Activated naive CD4-positive, alpha-beta T cell treated with anti-CD3 and anti-CD28 coated beads for 36 hours (primary cell): ENCODE data around the gene BTBD9. TPM values are rescaled to one million over a fixed set of nuclear protein-coding genes. Genes with fewer than 3 reads are reported as not detected.

Source experiments
- CTCF ChIA-PET: fragments of 350-600 bp; sonication (Branson Sonifier 250); formaldehyde crosslinking; loops from one replicate; lab custom pipeline; 2021; ENCODE audit warnings: antibody characterized with exemption; lab: Charles Lee
- DNase-seq: peaks from one replicate; pipeline ENCODE4 v3.0.0-alpha.2; 2020
- H3K27ac Mint-ChIP-seq: one replicate; pipeline ENCODE4 v1.8.0; 2021; ENCODE audit warnings: mild to moderate bottlenecking, mixed read lengths
- H3K27me3 Mint-ChIP-seq: one replicate; pipeline ENCODE4 v1.8.0; 2021; ENCODE audit warnings: low read depth, mixed read lengths
- H3K36me3 Mint-ChIP-seq: one replicate; pipeline ENCODE4 v1.8.0; 2021; ENCODE audit warnings: low read depth, mixed read lengths
- H3K4me1 Mint-ChIP-seq: one replicate; pipeline ENCODE4 v1.8.0; 2021; ENCODE audit warnings: low read depth, mixed read lengths
- H3K4me3 Mint-ChIP-seq: one replicate; pipeline ENCODE4 v1.8.0; 2021; ENCODE audit warnings: mild to moderate bottlenecking, moderate library complexity, mixed read lengths
- H3K9me3 Mint-ChIP-seq: one replicate; pipeline ENCODE4 v1.8.0; 2021; ENCODE audit warnings: mixed read lengths
- intact Hi-C: fragments of 100-400 bp; cut with micrococcal nuclease; formaldehyde crosslinking; loops from one replicate; pipeline ENCODE4 v1.15.1; 2023
- total RNA-seq, 2 experiments: library from RNA; stranded (reverse); gene quantifications; one replicate each; pipeline ENCODE4 v1.2.3, GENCODE V29; 2021

The BTBD9 gene
- total RNA-seq, 2 experiments from 2014 or later: 9.5 to 11.1 TPM

DNA sequence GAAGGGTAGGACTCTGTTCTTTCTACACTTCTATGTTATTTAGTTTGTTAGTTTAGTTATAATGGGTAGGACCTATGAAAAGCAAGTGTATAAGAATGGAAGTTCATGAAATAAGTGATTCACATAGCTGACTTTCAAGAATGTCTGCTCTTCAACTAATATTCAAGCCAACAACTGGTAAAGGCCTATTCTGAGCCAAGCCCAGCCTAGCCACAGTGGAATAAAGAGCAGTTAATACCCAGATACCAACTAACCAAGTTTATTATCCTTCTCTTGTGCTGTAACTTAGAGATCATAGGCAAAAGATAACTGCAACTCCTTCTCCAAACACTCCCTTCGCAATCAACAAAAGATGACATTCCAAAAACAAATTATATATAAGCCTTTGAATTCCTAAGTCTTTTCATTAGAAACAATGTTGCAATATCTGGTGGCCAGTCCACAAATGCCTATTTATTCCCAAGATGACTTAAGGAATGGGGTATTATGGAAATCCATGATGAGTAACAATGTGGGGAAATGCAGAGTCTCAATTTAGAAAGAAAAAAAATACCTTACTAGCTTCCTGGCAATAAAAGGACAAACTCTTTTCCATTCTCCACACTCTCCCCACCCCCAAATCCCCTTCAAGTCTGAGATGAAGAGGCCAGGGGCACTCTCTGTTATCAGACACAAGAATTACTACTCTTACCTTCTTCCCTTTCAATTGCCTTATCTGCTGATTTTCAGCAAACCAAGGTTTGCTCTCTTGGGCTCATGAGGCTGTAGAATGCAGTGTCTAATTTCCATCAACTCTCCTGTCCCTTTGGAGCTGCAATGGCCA is 27.4 kb downstream of the BTBD9 start:
- no peak for DNase-seq
- H3K27ac Mint-ChIP-seq: no peak overlapping the region
- no peaks in the 10 kb centered on the region for H3K27me3 Mint-ChIP-seq
- peaks cover 8% of the 10 kb centered on the region for H3K4me1 Mint-ChIP-seq
- CTCF ChIA-PET: no interaction called here
- intact Hi-C loops: no loop called here
- H3K9me3 Mint-ChIP-seq: no peaks in the 10 kb centered on the region
- no peaks in the 10 kb centered on the region for H3K36me3 Mint-ChIP-seq
- H3K4me3 Mint-ChIP-seq: no peak overlapping the region

DNA sequence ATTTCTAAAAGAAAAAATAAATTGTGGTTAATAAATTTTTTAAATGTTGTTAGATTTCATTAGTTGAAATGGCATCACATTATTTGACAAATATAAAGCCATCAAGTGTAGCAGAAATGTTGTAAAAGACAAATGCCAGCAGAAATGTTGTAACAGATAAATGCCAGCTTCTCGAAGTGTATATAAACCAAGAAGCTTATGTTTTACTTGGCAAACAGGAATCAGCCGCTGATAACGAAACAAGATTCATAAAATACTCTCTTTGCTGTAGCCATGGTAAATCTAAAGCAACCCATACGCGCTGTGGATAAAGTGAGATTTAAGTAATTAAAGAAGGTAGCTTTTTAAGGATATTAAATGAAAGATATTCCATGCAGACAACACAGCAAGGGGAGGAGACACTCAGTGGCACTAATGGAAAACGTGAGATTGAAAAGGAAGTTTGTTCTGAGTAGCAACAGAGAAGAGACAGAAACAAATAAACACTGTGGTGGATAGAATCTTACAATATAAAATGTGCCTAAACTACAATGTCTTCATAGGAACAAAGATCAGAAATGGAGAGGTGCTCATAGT is 29.6 kb downstream of the BTBD9 start:
- Mint-ChIP-seq H3K36me3 (no peaks in the 10 kb centered on the region), H3K4me3 (no peak overlapping the region), H3K4me1 (peaks cover 8% of the 10 kb centered on the region), H3K27ac (no peak overlapping the region), H3K27me3 (no peaks in the 10 kb centered on the region), H3K9me3 (no peaks in the 10 kb centered on the region)
- CTCF ChIA-PET: no interaction called here
- intact Hi-C loops: no loop called here
- DNase-seq: no peak

DNA sequence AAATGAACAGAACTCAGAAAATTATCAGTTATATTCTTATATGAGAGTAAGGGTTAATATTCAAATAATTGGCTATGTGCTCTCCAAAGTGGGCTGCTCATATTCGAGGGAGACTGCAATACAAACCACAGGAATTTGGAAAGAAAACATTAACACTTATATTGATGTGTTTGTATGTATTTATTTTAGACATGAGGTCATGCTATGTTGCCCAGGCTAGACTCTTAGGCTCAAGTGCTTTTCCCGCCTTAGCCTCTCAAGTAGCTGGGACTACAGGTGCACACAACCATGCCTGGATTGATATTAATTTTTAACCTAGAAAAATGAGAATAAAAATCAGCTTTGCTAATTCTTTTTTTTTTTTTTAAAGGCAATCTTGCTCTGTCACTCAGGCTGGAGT is 35.0 kb downstream of the BTBD9 start:
- Mint-ChIP-seq H3K27me3 (no peaks in the 10 kb centered on the region), H3K27ac (no peak overlapping the region), H3K9me3 (no peaks in the 10 kb centered on the region), H3K4me3 (no peak overlapping the region), H3K36me3 (no peaks in the 10 kb centered on the region), H3K4me1 (peaks cover 4% of the 10 kb centered on the region)
- intact Hi-C loops: no loop called here
- CTCF ChIA-PET: no interaction called here
- DNase-seq: no peak

DNA sequence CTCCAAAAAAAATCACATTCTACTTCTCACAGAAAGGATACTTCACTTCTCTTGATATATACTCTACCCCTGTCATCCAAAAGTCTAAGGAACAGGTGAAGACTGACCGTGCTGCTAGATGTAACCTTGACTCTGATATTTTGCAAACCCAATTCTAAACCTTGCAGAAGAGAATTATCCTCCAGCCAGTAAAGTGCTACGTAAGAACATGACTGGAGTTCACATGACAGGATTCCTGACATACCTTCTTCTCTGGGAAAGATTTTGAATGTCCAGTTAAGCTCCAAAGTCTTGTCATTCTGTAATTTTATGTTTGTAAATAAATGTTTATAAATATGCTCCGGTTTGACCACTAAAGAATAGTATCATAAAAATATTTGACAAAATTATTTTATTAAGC is 35.8 kb downstream of the BTBD9 start:
- intact Hi-C loops: no loop called here
- no peaks in the 10 kb centered on the region for H3K36me3 Mint-ChIP-seq
- DNase-seq: no peak
- no peaks in the 10 kb centered on the region for H3K27me3 Mint-ChIP-seq
- H3K27ac Mint-ChIP-seq: no peak overlapping the region
- peaks cover 4% of the 10 kb centered on the region for H3K4me1 Mint-ChIP-seq
- CTCF ChIA-PET: no interaction called here
- H3K4me3 Mint-ChIP-seq: no peak overlapping the region
- no peaks in the 10 kb centered on the region for H3K9me3 Mint-ChIP-seq

DNA sequence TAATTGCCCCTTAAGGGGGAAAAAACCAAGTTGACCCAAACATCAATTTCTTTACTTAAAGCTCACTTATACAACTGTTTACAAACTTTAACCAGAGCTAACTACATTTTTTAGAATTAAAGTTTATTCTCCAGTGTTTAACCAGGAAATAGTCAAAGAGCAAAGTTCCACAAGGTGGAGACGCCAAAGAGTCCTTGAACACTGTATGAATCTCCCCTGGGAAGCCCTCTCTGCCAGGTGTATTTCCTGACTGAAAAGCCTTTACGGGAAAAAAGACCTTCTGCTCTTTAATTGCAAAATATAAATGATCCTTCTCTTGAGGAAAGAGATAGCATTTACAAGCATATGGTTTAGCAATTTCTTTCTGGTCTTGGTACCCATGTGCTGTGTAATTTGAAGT is 36.2 kb downstream of the BTBD9 start:
- intact Hi-C loops: no loop called here
- CTCF ChIA-PET: no interaction called here
- DNase-seq: no peak
- Mint-ChIP-seq H3K9me3 (no peaks in the 10 kb centered on the region), H3K4me3 (no peak overlapping the region), H3K27ac (no peak overlapping the region), H3K4me1 (peaks cover 4% of the 10 kb centered on the region), H3K27me3 (no peaks in the 10 kb centered on the region), H3K36me3 (no peaks in the 10 kb centered on the region)

DNA sequence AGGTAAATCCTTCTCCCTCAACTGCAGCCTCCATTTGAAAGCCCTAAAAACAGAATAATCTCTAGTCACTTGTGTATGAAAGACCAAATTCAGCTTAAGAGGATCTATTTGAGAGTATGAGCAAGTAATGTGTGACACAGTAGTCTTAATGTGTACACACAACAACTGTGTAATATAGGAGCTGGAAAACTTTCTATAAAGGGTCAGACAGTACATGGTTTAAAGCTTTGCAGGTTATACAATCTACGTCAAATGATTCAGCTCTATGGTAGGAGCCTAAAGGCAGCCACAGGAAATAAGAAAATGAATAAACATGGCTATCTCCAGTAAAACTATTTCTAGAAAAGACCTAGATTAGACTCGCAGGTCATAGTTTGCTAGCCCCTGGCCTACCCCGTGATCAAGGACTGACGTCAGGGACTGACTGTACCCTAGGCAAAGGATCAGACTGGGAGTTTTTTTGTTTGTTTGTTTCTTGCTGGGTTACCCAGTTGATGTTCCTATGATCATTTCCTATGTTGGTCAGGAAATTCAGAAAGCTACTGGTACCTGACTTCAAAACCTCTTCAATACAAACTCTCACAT is 39.7 kb downstream of the BTBD9 start:
- Mint-ChIP-seq H3K27ac (no peak overlapping the region), H3K27me3 (no peaks in the 10 kb centered on the region)
- CTCF ChIA-PET: interaction anchor here (0.6 kb wide), 1 partner anchor 114 kb away, joined by 3 read pairs; no protein-coding TSS in a partner anchor

DNA sequence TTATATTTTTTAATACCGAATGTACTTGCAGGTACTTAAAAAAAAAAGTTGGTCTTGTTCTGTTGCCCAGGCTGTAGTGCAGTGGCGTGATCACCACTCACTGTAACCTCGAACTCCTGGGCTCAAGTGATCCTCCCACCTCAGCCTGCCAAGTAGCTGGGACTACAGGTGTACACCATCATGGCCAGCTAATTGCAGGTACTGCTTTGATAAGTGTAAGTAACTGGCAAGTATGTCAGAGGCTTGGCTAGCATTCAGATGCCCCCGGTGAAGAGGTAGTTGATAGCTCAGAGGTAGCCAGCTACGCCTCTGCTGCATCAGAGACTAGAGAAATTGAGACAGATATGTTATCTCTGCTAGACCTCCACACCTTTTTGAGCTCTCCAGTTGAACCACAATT is 40.5 kb downstream of the BTBD9 start:
- H3K4me1 Mint-ChIP-seq: peaks cover 4% of the 10 kb centered on the region
- no peaks in the 10 kb centered on the region for H3K9me3 Mint-ChIP-seq
- CTCF ChIA-PET: interaction anchor here (0.8 kb wide), 1 partner anchor 29 kb away, joined by 3 read pairs; no protein-coding TSS in a partner anchor
- no peak for DNase-seq
- intact Hi-C loops: no loop called here
- H3K27me3 Mint-ChIP-seq: no peaks in the 10 kb centered on the region
- no peak overlapping the region for H3K4me3 Mint-ChIP-seq
- peaks cover 10% of the 10 kb centered on the region for H3K36me3 Mint-ChIP-seq
- H3K27ac Mint-ChIP-seq: no peak overlapping the region

More for the DNA sequence above, 39.7 kb downstream of the BTBD9 start:
- no peak for DNase-seq
- H3K4me3 Mint-ChIP-seq: no peak overlapping the region
- intact Hi-C loops: no loop called here
- peaks cover 4% of the 10 kb centered on the region for H3K4me1 Mint-ChIP-seq
- H3K9me3 Mint-ChIP-seq: no peaks in the 10 kb centered on the region
- H3K36me3 Mint-ChIP-seq: peaks cover 10% of the 10 kb centered on the region

DNA sequence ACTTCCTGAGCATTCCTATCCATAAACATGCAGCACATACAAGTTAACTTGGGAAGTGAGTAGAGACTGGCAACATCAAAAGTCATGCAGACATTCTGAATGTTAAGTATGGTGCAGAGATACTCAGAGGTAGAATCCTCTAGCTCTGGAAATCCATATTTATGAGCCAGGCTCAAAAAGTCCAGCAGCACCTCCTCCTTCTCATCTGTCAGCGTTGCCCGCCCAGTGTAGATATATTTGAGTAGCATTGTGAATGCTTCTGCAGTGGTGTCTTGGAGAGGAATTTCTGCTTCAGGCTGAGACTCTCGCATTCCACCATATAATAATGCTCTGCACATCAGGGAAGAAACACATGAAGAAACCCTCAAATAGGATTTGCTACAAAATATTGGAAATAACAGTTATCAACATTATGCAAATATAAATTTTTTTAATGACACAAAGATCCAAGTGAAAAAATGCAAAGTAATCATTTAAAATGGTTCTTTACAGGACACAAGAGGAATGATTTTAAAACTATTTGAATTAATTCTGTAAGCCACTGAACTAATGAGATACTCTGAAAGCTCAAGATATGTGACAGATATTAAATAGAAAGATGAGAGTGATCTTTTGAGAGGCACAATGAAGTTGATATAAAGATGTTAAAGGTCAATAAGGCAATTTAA is 45.6 kb downstream of the BTBD9 start:
- no peak overlapping the region for H3K27ac Mint-ChIP-seq
- intact Hi-C loops: no loop called here

DNA sequence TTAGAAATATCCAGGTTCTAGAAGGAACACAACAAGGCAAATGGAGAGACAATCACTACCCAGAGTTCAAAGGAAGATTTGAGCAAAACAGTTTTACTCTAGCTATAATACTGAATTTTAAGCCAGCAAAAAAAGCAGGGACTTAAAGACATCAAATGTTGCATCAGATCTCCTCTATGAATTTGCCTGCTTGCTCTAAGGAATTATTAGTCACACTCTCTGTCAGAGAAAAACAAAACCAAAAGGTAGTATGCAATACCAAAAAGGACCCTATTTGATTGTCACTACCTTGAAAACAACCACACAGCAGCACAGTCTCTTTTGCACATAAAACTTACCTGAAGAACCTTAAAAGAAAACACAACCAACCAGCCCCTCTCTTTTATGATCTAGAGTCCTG is 46.3 kb downstream of the BTBD9 start:
- Mint-ChIP-seq H3K36me3 (peaks cover 21% of the 10 kb centered on the region), H3K27me3 (no peaks in the 10 kb centered on the region), H3K27ac (peak overlapping the region; percentile 67), H3K4me1 (peaks cover 14% of the 10 kb centered on the region), H3K4me3 (no peak overlapping the region), H3K9me3 (no peaks in the 10 kb centered on the region)
- intact Hi-C loops: no loop called here
- DNase-seq: no peak
- CTCF ChIA-PET: interaction anchor here (1.0 kb wide), 1 partner anchor 14 kb away, joined by 3 read pairs; no protein-coding TSS in a partner anchor

More for the DNA sequence above, 45.6 kb downstream of the BTBD9 start:
- CTCF ChIA-PET: no interaction called here
- Mint-ChIP-seq H3K9me3 (no peaks in the 10 kb centered on the region), H3K4me3 (no peak overlapping the region), H3K36me3 (peaks cover 21% of the 10 kb centered on the region), H3K4me1 (peaks cover 11% of the 10 kb centered on the region), H3K27me3 (no peaks in the 10 kb centered on the region)
- DNase-seq: no peak

DNA sequence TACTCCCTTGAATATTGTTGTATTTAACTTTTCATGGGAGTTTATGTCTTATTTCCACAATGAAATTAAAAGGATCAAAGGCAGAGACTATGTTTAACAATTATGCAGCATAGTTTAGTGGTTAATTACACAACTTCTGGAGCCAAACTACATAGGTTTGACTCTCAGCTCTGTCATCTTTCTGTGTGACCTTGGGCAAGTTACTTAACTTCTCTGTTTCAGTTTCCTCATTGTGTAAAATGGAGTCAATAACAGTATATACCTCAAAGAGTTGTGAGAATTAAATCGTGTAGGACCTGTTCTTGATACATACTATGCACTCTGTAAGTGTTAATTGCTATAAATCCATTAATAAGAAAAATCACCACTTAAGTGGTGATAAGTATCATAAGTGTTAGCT is 48.3 kb downstream of the BTBD9 start:
- CTCF ChIA-PET: interaction anchor here (1.2 to 1.7 kb wide), 2 partner anchors 19 to 21 kb away, joined by 3 to 5 read pairs; no protein-coding TSS in a partner anchor
- Mint-ChIP-seq H3K27ac (no peak overlapping the region), H3K36me3 (peaks cover 16% of the 10 kb centered on the region), H3K4me3 (no peak overlapping the region), H3K27me3 (no peaks in the 10 kb centered on the region), H3K4me1 (peaks cover 16% of the 10 kb centered on the region), H3K9me3 (no peaks in the 10 kb centered on the region)
- intact Hi-C loops: no loop called here
- no peak for DNase-seq

DNA sequence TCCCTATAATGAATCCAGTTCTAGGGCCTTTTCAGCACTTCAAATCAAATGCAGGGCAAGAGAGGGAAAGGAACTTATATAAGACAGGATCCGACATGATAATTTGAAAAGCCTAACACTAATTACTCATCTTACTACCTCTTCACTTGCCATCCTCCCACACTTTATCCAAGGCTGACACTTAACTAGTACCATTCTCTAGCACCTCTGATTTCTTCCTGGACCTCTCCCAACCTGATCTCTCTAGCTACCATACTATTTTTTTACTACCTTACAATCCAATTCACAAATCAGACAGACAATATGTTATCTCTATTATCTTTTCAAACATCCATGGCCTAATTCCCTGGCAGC is 50.4 kb downstream of the BTBD9 start:
- no peak overlapping the region for H3K27ac Mint-ChIP-seq
- H3K4me1 Mint-ChIP-seq: peaks cover 16% of the 10 kb centered on the region
- no peaks in the 10 kb centered on the region for H3K9me3 Mint-ChIP-seq
- CTCF ChIA-PET: no interaction called here
- H3K36me3 Mint-ChIP-seq: peaks cover 12% of the 10 kb centered on the region
- DNase-seq: no peak
- H3K27me3 Mint-ChIP-seq: no peaks in the 10 kb centered on the region
- intact Hi-C loops: no loop called here
- no peak overlapping the region for H3K4me3 Mint-ChIP-seq

DNA sequence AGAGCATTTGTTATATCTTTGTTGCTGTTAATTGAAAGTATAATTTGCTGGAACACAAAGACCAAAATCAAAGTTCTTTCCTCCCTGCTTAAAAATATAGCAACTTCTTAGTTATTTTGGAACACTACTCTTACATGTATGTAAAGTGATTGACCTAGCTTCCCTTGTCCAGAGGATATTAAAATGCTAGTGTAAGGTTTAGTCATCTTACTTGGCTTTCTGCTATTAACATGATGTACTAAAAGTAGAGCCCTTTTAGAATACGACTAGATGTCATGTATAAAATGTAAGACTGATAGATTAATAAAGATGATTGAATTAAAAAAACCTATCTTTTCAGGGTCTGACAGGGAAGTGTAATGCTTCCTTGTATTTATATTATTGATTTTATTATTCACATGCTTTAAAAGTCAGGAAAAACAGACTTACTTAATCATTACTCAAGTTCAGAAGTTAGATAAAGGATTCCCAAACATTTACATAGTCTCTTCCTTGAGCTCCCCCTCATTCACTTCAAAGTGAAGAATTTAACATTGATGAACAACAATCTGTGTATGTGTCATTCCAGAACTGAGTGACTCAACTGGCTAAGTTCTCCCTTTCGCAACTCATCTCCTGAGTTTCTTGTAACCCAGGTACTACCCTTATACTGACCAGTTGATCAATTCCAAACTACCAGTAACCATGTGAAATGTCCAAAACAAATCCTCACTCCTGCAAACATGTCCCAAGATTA is 50.9 kb downstream of the BTBD9 start:
- Mint-ChIP-seq H3K4me3 (no peak overlapping the region), H3K27ac (no peak overlapping the region), H3K36me3 (peaks cover 12% of the 10 kb centered on the region), H3K9me3 (no peaks in the 10 kb centered on the region), H3K4me1 (peaks cover 18% of the 10 kb centered on the region), H3K27me3 (no peaks in the 10 kb centered on the region)
- intact Hi-C loops: no loop called here
- no peak for DNase-seq
- CTCF ChIA-PET: interaction anchor here (0.6 kb wide), 1 partner anchor 383 kb away, joined by 3 read pairs; no protein-coding TSS in a partner anchor
